Progenitor cell of endocrine pancreas (in vitro differentiated cells): ENCODE measurements around the gene NHSL1. TPM values are rescaled to one million over a fixed set of nuclear protein-coding genes. Genes with fewer than 3 reads are reported as not detected.
A peak's percentile ranks its signal among the peaks of the same experiment; 100 is the strongest.

Experiments used
- DNase-seq: peaks from one replicate; pipeline ENCODE4 v3.0.0; 2021; ENCODE audit warnings: low spot score; ENCODE audit not compliant: unreplicated experiment
- H3K27ac Mint-ChIP-seq: 2 replicates; pipeline ENCODE4 v1.8.0; 2021; ENCODE audit warnings: mild to moderate bottlenecking, moderate library complexity, mixed read lengths
- H3K27me3 Mint-ChIP-seq: 2 replicates; pipeline ENCODE4 v1.8.0; 2021; ENCODE audit warnings: mixed read lengths
- H3K36me3 Mint-ChIP-seq: 2 replicates; pipeline ENCODE4 v1.8.0; 2022; ENCODE audit warnings: mixed read lengths; ENCODE audit not compliant: insufficient read depth
- H3K4me1 Mint-ChIP-seq: 2 replicates; pipeline ENCODE4 v1.8.0; 2021; ENCODE audit warnings: low read depth, mixed read lengths
- H3K4me3 Mint-ChIP-seq: 2 replicates; pipeline ENCODE4 v1.8.0; 2021; ENCODE audit warnings: low read depth, mild to moderate bottlenecking, moderate library complexity, mixed read lengths
- H3K9me3 Mint-ChIP-seq: 2 replicates; pipeline ENCODE4 v1.8.0; 2021; ENCODE audit warnings: low read depth, mixed read lengths
- total RNA-seq: library from RNA; stranded (reverse); gene quantifications from 2 replicates; pipeline ENCODE4 v1.2.1, GENCODE V29; 2021
- TF ChIP-seq, protein P1 (sequence below): fragments of 200-600 bp; sonication (generic); IDR thresholded peaks from one replicate; pipeline ENCODE4 v1.5.0; 2021; ENCODE audit warnings: antibody characterized with exemption, mild to moderate bottlenecking; ENCODE audit not compliant: unreplicated experiment

The NHSL1 gene
- total RNA-seq, 1 donor from 2014 or later: 86.5 TPM

- TF ChIP-seq, protein P1, sequence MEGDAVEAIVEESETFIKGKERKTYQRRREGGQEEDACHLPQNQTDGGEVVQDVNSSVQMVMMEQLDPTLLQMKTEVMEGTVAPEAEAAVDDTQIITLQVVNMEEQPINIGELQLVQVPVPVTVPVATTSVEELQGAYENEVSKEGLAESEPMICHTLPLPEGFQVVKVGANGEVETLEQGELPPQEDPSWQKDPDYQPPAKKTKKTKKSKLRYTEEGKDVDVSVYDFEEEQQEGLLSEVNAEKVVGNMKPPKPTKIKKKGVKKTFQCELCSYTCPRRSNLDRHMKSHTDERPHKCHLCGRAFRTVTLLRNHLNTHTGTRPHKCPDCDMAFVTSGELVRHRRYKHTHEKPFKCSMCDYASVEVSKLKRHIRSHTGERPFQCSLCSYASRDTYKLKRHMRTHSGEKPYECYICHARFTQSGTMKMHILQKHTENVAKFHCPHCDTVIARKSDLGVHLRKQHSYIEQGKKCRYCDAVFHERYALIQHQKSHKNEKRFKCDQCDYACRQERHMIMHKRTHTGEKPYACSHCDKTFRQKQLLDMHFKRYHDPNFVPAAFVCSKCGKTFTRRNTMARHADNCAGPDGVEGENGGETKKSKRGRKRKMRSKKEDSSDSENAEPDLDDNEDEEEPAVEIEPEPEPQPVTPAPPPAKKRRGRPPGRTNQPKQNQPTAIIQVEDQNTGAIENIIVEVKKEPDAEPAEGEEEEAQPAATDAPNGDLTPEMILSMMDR: peak; percentile 90
- Mint-ChIP-seq H3K4me3 (peak within 1 kb of the TSS; percentile 92), H3K4me1 (peaks cover 12% of the 10 kb centered on the region), H3K36me3 (peaks cover 13% of the 10 kb centered on the region), H3K27me3 (no peaks in the 10 kb centered on the region), H3K27ac (peak within 1 kb of the TSS; percentile 97), H3K9me3 (no peaks in the 10 kb centered on the region)
- DNase-seq: peak; percentile 98
Observed at GRCh38 chr6:138403801-138404665, 95.3 kb downstream of the NHSL1 start, which contains the start of gene HEBP2. Gene HEBP2, plus strand, starts transcription at chr6:138404223. Its CDS starts 273 bp downstream, at chr6:138404496.

- Mint-ChIP-seq H3K36me3 (peaks cover 10% of the 10 kb centered on the region), H3K27ac (peak overlapping the region; percentile 97), H3K27me3 (no peaks in the 10 kb centered on the region), H3K4me3 (peak overlapping the region; percentile 71), H3K4me1 (peaks cover 12% of the 10 kb centered on the region), H3K9me3 (no peaks in the 10 kb centered on the region)
- TF ChIP-seq, protein P1: peak; percentile 39
- peak; percentile 37 for DNase-seq
Observed at GRCh38 chr6:138403324-138403800, 95.9 kb downstream of the NHSL1 start.

DNA sequence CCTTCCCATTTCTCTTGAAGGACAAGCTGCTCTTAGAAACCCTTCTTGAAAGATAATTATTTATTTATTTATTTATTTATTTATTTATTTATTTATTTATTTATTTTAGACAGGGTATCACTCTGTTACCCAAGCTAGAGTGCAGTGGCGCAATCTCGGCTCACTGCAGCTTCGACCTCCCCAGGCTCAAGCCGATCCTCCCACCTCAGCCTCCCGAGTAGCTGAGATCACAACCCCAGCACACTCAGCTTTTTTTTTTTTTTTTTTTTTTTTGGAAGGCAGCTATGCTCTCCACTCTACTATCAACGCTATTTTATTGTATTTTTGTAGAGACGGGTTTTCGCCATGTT lies 96.5 kb downstream of the NHSL1 start:
- TF ChIP-seq, protein P1: no peak
- H3K36me3 Mint-ChIP-seq: peaks cover 7% of the 10 kb centered on the region
- peaks cover 14% of the 10 kb centered on the region for H3K4me1 Mint-ChIP-seq
- no peak for DNase-seq
- H3K27ac Mint-ChIP-seq: peak overlapping the region; percentile 97
- no peaks in the 10 kb centered on the region for H3K9me3 Mint-ChIP-seq
- H3K4me3 Mint-ChIP-seq: no peak overlapping the region
- no peaks in the 10 kb centered on the region for H3K27me3 Mint-ChIP-seq

GRCh38 chr6:138401960-138402837 lies 97.1 kb downstream of the NHSL1 start:
- H3K4me3 Mint-ChIP-seq: peak overlapping the region; percentile 32
- DNase-seq: no peak

More at GRCh38 chr6:138401960-138402837, 97.1 kb downstream of the NHSL1 start:
- H3K4me1 Mint-ChIP-seq: peaks cover 17% of the 10 kb centered on the region
- H3K9me3 Mint-ChIP-seq: no peaks in the 10 kb centered on the region
- H3K36me3 Mint-ChIP-seq: peaks cover 7% of the 10 kb centered on the region
- peak overlapping the region; percentile 50 for H3K27ac Mint-ChIP-seq
- TF ChIP-seq, protein P1: no peak
- H3K27me3 Mint-ChIP-seq: no peaks in the 10 kb centered on the region
